Measurements from ENCODE around the gene ZP2. TPM values are rescaled to one million over a fixed set of nuclear protein-coding genes. Genes with fewer than 3 reads are reported as not detected.

ZP2 gene
- total RNA-seq: not detected in 2 replicates

- Histone ChIP-seq H3K27ac (ENCODE audit: low read depth, low read length) (no peak within 1 kb of the TSS), H3K9me3 (ENCODE audit: low read depth, low read length) (no peaks in the 10 kb centered on the region), H3K79me2 (ENCODE audit: insufficient read depth, low read length) (no peaks in the 10 kb centered on the region), H2AFZ (ENCODE audit: low read length) (no peak within 1 kb of the TSS), H3K4me2 (ENCODE audit: insufficient read depth, low read length) (no peak within 1 kb of the TSS), H3K36me3 (ENCODE audit: insufficient read depth, low read length) (no peaks in the 10 kb centered on the region), H3K27me3 (ENCODE audit: insufficient read depth, low read length) (peaks cover 25% of the 10 kb centered on the region), H3K4me3 (ENCODE audit: insufficient read depth, low read length) (no peak within 1 kb of the TSS), H4K20me1 (ENCODE audit: insufficient read depth, low read length) (no peaks in the 10 kb centered on the region), H3K4me1 (ENCODE audit: insufficient read depth, low read length) (no peaks in the 10 kb centered on the region)
- no peak for TF ChIP-seq CTCF (IDR thresholded peaks at IDR 0.05; ENCODE audit: extremely low read depth, low read depth, low read length)
- no peak for DNase-seq (ENCODE audit: insufficient read length, low spot score, missing footprints)
Measured at GRCh38 chr16:21211486-21211885, at the start of gene ZP2. ZP2 (minus strand) TSS chr16:21211574; CDS start chr16:21211547, 27 bp downstream.

GRCh38 chr16:21257284-21257683 is 45.9 kb upstream of the ZP2 start:
- DNase-seq (ENCODE audit: insufficient read length, low spot score, missing footprints): no peak
- TF ChIP-seq CTCF (IDR thresholded peaks at IDR 0.05; ENCODE audit: extremely low read depth, low read depth, low read length): no peak
- Histone ChIP-seq H3K79me2 (ENCODE audit: insufficient read depth, low read length) (no peaks in the 10 kb centered on the region), H4K20me1 (ENCODE audit: insufficient read depth, low read length) (no peaks in the 10 kb centered on the region), H3K4me2 (ENCODE audit: insufficient read depth, low read length) (no peak overlapping the region), H3K9me3 (ENCODE audit: low read depth, low read length) (no peaks in the 10 kb centered on the region), H2AFZ (ENCODE audit: low read length) (no peak overlapping the region), H3K4me3 (ENCODE audit: insufficient read depth, low read length) (no peak overlapping the region), H3K4me1 (ENCODE audit: insufficient read depth, low read length) (no peaks in the 10 kb centered on the region), H3K27me3 (ENCODE audit: insufficient read depth, low read length) (peaks cover 26% of the 10 kb centered on the region), H3K27ac (ENCODE audit: low read depth, low read length) (no peak overlapping the region), H3K36me3 (ENCODE audit: insufficient read depth, low read length) (no peaks in the 10 kb centered on the region)

- no peak overlapping the region for H3K4me3 ChIP-seq (ENCODE audit: insufficient read depth, low read length)
- H3K4me2 ChIP-seq (ENCODE audit: insufficient read depth, low read length): no peak overlapping the region
- H3K27me3 ChIP-seq (ENCODE audit: insufficient read depth, low read length): peaks cover 22% of the 10 kb centered on the region
- no peaks in the 10 kb centered on the region for H3K9me3 ChIP-seq (ENCODE audit: low read depth, low read length)
- H3K4me1 ChIP-seq (ENCODE audit: insufficient read depth, low read length): no peaks in the 10 kb centered on the region
- H3K27ac ChIP-seq (ENCODE audit: low read depth, low read length): no peak overlapping the region
- no peak for DNase-seq (ENCODE audit: insufficient read length, low spot score, missing footprints)
- H2AFZ ChIP-seq (ENCODE audit: low read length): no peak overlapping the region
- no peaks in the 10 kb centered on the region for H3K79me2 ChIP-seq (ENCODE audit: insufficient read depth, low read length)
- no peaks in the 10 kb centered on the region for H3K36me3 ChIP-seq (ENCODE audit: insufficient read depth, low read length)
- no peaks in the 10 kb centered on the region for H4K20me1 ChIP-seq (ENCODE audit: insufficient read depth, low read length)
- TF ChIP-seq CTCF (IDR thresholded peaks at IDR 0.05; ENCODE audit: extremely low read depth, low read depth, low read length): no peak
Measured at GRCh38 chr16:21256636-21257035, 45.3 kb upstream of the ZP2 start.

GRCh38 chr16:21253470-21253869 is 42.1 kb upstream of the ZP2 start:
- Histone ChIP-seq H3K9me3 (ENCODE audit: low read depth, low read length) (no peaks in the 10 kb centered on the region), H3K79me2 (ENCODE audit: insufficient read depth, low read length) (no peaks in the 10 kb centered on the region), H3K27me3 (ENCODE audit: insufficient read depth, low read length) (peaks cover 32% of the 10 kb centered on the region), H3K4me2 (ENCODE audit: insufficient read depth, low read length) (no peak overlapping the region), H4K20me1 (ENCODE audit: insufficient read depth, low read length) (no peaks in the 10 kb centered on the region), H2AFZ (ENCODE audit: low read length) (no peak overlapping the region), H3K27ac (ENCODE audit: low read depth, low read length) (no peak overlapping the region), H3K4me1 (ENCODE audit: insufficient read depth, low read length) (no peaks in the 10 kb centered on the region), H3K4me3 (ENCODE audit: insufficient read depth, low read length) (no peak overlapping the region), H3K36me3 (ENCODE audit: insufficient read depth, low read length) (no peaks in the 10 kb centered on the region)
- TF ChIP-seq CTCF (IDR thresholded peaks at IDR 0.05; ENCODE audit: extremely low read depth, low read depth, low read length): no peak
- DNase-seq (ENCODE audit: insufficient read length, low spot score, missing footprints): no peak

Data from osteoblast (primary cell).